IPS-NIHi11 (cell line): ENCODE results near the gene MEGF11.
"Not testable (repeated sequence)": the region's sequence is repeated elsewhere in the genome, so short reads cannot be mapped to it uniquely, and the experiment has no call there.

Experiments used
- DNase-seq: peaks from one replicate; pipeline ENCODE4 v3.0.0; 2012; ENCODE audit warnings: mixed read lengths, low spot score

The MEGF11 gene

GRCh38 chr15:66001717-66002426, 251.7 kb downstream of the MEGF11 start:
- no peak for DNase-seq

GRCh38 chr15:66001042-66001441, 252.5 kb downstream of the MEGF11 start:
- no peak for DNase-seq

GRCh38 chr15:65998486-65998885, 255.1 kb downstream of the MEGF11 start:
- DNase-seq, result no peak

- DNase-seq, result no peak
Observed at GRCh38 chr15:65996901-65997300, 256.6 kb downstream of the MEGF11 start.

GRCh38 chr15:65994832-65995231, 258.7 kb downstream of the MEGF11 start:
- DNase-seq, result no peak

- no peak for DNase-seq
Observed at GRCh38 chr15:65993762-65994161, 259.8 kb downstream of the MEGF11 start.

GRCh38 chr15:65993236-65993635, 260.3 kb downstream of the MEGF11 start:
- DNase-seq, result no peak

- no peak for DNase-seq
Observed at GRCh38 chr15:65991721-65992483, 261.6 kb downstream of the MEGF11 start.

GRCh38 chr15:65990298-65990981, 263.1 kb downstream of the MEGF11 start:
- DNase-seq, result no peak

- no peak for DNase-seq
Observed at GRCh38 chr15:65987100-65987499, 266.4 kb downstream of the MEGF11 start.

- no peak for DNase-seq
Observed at GRCh38 chr15:65986416-65986815, 267.1 kb downstream of the MEGF11 start.

GRCh38 chr15:65985387-65985786, 268.2 kb downstream of the MEGF11 start:
- DNase-seq, result no peak

- DNase-seq, result no peak
Observed at GRCh38 chr15:65982627-65983322, 270.8 kb downstream of the MEGF11 start.

- DNase-seq, result peak; percentile 96
Observed at GRCh38 chr15:65981837-65982626, 271.5 kb downstream of the MEGF11 start.

- DNase-seq, result peak; percentile 89
Observed at GRCh38 chr15:65980824-65981456, 272.6 kb downstream of the MEGF11 start.

- no peak for DNase-seq
Observed at GRCh38 chr15:65979837-65980236, 273.7 kb downstream of the MEGF11 start.

GRCh38 chr15:65979316-65979715, 274.2 kb downstream of the MEGF11 start:
- DNase-seq, result no peak

- DNase-seq, result no peak
Observed at GRCh38 chr15:65978110-65978509, 275.4 kb downstream of the MEGF11 start.

- not testable (repeated sequence) for DNase-seq
Observed at GRCh38 chr15:65976196-65976595, 277.4 kb downstream of the MEGF11 start.

GRCh38 chr15:65971741-65971995, 281.9 kb downstream of the MEGF11 start:
- no peak for DNase-seq
